Esophagus squamous epithelium (tissue), 5 donors: Measurements from ENCODE around the gene ACIN1. TPM values are rescaled to one million over a fixed set of nuclear protein-coding genes. Genes with fewer than 3 reads are reported as not detected.

Source experiments
- DNase-seq: peaks from one replicate; lab custom pipeline; 2025; lab: John Stamatoyannopoulos, UW
- H3K27ac ChIP-seq, 4 donors: fragments of 200-600 bp; sonication (generic); one replicate each; pipeline ENCODE4 v1.5.1; 2016 to 2019; ENCODE audit warnings: mild to moderate bottlenecking in 1 of 4
- H3K27me3 ChIP-seq, 4 donors: fragments of 200-600 bp; sonication (generic); 1 replicate in 3 of 4; 2 replicates in 1 of 4; pipeline versions ENCODE4 v1.5.1 to v1.6.0; 2017 to 2021; ENCODE audit warnings: antibody characterized with exemption in 1 of 4
- H3K36me3 ChIP-seq, 3 donors: fragments of 200-600 bp; sonication (generic); one replicate each; pipeline ENCODE4 v1.5.1; 2016 to 2019
- H3K4me1 ChIP-seq, 3 donors: fragments of 200-600 bp; sonication (generic); one replicate each; pipeline ENCODE4 v1.5.1; 2017 to 2019
- H3K4me3 ChIP-seq, 4 donors: fragments of 200-600 bp; sonication (generic); 1 replicate in 3 of 4; 2 replicates in 1 of 4; pipeline ENCODE4 v1.5.1; 2016 to 2019; ENCODE audit warnings: mild to moderate bottlenecking in 2 of 4, moderate library complexity in 1 of 4
- H3K9me3 ChIP-seq, 3 donors: fragments of 200-600 bp; sonication (generic); one replicate each; pipeline ENCODE4 v1.5.1; 2016 to 2019
- POLR2A ChIP-seq, 4 donors: fragments of 450-650 bp; IDR thresholded peaks; one replicate each; pipeline ENCODE4 v1.6.1; 2017; ENCODE audit warnings: antibody characterized with exemption in 4 of 4, mild to moderate bottlenecking in 4 of 4, moderate library complexity in 3 of 4
- WGBS, 2 donors: methylation state at CpG; one replicate each; pipeline ENCODE4 v1.1.5; 2018; 5-methylcytosine and 5-hydroxymethylcytosine counted together
- intact Hi-C: fragments of 100-400 bp; cut with DNase I; formaldehyde crosslinking; loops from one replicate; pipeline ENCODE4 v1.15.0; 2022
- total RNA-seq, 4 donors: library from RNA; depleted of rRNA; stranded (reverse); fragments of >200 nt; gene quantifications; one replicate each; pipeline ENCODE4 v1.1.0, GENCODE V29; 2016
- TF ChIP-seq, protein P1 (sequence below), 6 experiments: fragments of 450-650 bp in 4 of 6; fragments of 200-600 bp in 2 of 6; sonication (generic) in 2 of 6; IDR thresholded peaks; one replicate each; pipeline ENCODE4 v1.5.1; 2016 to 2019; ENCODE audit warnings: antibody characterized with exemption in 6 of 6, mild to moderate bottlenecking in 4 of 6, moderate library complexity in 4 of 6
- donor health status: DM: yes; HTN: yes; CAD: no.

Gene ACIN1
- total RNA-seq, 4 donors from 2014 or later, result 51.4 to 107 (median 83.0) TPM

GRCh38 chr14:23023022-23023794 is 71.7 kb downstream of the ACIN1 start:
- intact Hi-C loops, result no loop called here
- Histone ChIP-seq H3K4me3 (no peak overlapping the region), H3K27me3 (no peaks in the 10 kb centered on the region), H3K4me1 (peaks cover 0 to 3% (median 0%) of the 10 kb centered on the region in 3 donors), H3K9me3 (no peaks in the 10 kb centered on the region), H3K36me3 (peaks cover 0 to 51% (median 15%) of the 10 kb centered on the region in 3 donors), H3K27ac (no peak overlapping the region)
- TF ChIP-seq, protein P1, sequence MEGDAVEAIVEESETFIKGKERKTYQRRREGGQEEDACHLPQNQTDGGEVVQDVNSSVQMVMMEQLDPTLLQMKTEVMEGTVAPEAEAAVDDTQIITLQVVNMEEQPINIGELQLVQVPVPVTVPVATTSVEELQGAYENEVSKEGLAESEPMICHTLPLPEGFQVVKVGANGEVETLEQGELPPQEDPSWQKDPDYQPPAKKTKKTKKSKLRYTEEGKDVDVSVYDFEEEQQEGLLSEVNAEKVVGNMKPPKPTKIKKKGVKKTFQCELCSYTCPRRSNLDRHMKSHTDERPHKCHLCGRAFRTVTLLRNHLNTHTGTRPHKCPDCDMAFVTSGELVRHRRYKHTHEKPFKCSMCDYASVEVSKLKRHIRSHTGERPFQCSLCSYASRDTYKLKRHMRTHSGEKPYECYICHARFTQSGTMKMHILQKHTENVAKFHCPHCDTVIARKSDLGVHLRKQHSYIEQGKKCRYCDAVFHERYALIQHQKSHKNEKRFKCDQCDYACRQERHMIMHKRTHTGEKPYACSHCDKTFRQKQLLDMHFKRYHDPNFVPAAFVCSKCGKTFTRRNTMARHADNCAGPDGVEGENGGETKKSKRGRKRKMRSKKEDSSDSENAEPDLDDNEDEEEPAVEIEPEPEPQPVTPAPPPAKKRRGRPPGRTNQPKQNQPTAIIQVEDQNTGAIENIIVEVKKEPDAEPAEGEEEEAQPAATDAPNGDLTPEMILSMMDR (IDR thresholded peaks at IDR 0.05), result no peak
- TF ChIP-seq POLR2A (IDR thresholded peaks at IDR 0.05), result no peak
- WGBS, 2 donors, result 70 to 77% methylated on average over 8 of the region's 8 CpGs
- DNase-seq, result no peak

- DNase-seq, result no peak
- Histone ChIP-seq H3K27ac (no peak overlapping the region), H3K36me3 (peaks cover 0 to 39% (median 15%) of the 10 kb centered on the region in 3 donors), H3K9me3 (no peaks in the 10 kb centered on the region), H3K4me3 (no peak overlapping the region), H3K4me1 (no peaks in the 10 kb centered on the region), H3K27me3 (no peaks in the 10 kb centered on the region)
- TF ChIP-seq, protein P1 (IDR thresholded peaks at IDR 0.05), result no peak
- no peak for TF ChIP-seq POLR2A (IDR thresholded peaks at IDR 0.05)
- 64 to 72% methylated on average over 7 of the region's 7 CpGs for WGBS, 2 donors
- intact Hi-C loops, result no loop called here
Measured at GRCh38 chr14:23021889-23022442, 73.0 kb downstream of the ACIN1 start.

- no peaks in the 10 kb centered on the region for H3K4me1 ChIP-seq
- H3K27ac ChIP-seq, result no peak overlapping the region
- intact Hi-C loops, result no loop called here
- H3K36me3 ChIP-seq, result peaks cover 0 to 34% (median 15%) of the 10 kb centered on the region in 3 donors
- H3K27me3 ChIP-seq, result no peaks in the 10 kb centered on the region
- DNase-seq, result no peak
- TF ChIP-seq, protein P1 (IDR thresholded peaks at IDR 0.05), result no peak
- TF ChIP-seq POLR2A (IDR thresholded peaks at IDR 0.05), result no peak
- H3K9me3 ChIP-seq, result no peaks in the 10 kb centered on the region
- H3K4me3 ChIP-seq, result no peak overlapping the region
- 76 to 77% methylated on average over 9 of the region's 9 CpGs for WGBS, 2 donors
Measured at GRCh38 chr14:23021434-23021833, 73.5 kb downstream of the ACIN1 start.

- 85 to 90% methylated on average over 7 of the region's 7 CpGs for WGBS, 2 donors
- Histone ChIP-seq H3K4me1 (no peaks in the 10 kb centered on the region), H3K9me3 (no peaks in the 10 kb centered on the region), H3K4me3 (no peak overlapping the region), H3K27ac (no peak overlapping the region), H3K27me3 (no peaks in the 10 kb centered on the region), H3K36me3 (peaks cover 0 to 24% (median 6%) of the 10 kb centered on the region in 3 donors)
- TF ChIP-seq, protein P1 (IDR thresholded peaks at IDR 0.05), result no peak
- TF ChIP-seq POLR2A (IDR thresholded peaks at IDR 0.05), result no peak
- DNase-seq, result no peak
- intact Hi-C loops, result no loop called here
Measured at GRCh38 chr14:23020143-23021128, 74.5 kb downstream of the ACIN1 start.
